Measurements from ENCODE around the gene EHD3.

The EHD3 gene

DNA sequence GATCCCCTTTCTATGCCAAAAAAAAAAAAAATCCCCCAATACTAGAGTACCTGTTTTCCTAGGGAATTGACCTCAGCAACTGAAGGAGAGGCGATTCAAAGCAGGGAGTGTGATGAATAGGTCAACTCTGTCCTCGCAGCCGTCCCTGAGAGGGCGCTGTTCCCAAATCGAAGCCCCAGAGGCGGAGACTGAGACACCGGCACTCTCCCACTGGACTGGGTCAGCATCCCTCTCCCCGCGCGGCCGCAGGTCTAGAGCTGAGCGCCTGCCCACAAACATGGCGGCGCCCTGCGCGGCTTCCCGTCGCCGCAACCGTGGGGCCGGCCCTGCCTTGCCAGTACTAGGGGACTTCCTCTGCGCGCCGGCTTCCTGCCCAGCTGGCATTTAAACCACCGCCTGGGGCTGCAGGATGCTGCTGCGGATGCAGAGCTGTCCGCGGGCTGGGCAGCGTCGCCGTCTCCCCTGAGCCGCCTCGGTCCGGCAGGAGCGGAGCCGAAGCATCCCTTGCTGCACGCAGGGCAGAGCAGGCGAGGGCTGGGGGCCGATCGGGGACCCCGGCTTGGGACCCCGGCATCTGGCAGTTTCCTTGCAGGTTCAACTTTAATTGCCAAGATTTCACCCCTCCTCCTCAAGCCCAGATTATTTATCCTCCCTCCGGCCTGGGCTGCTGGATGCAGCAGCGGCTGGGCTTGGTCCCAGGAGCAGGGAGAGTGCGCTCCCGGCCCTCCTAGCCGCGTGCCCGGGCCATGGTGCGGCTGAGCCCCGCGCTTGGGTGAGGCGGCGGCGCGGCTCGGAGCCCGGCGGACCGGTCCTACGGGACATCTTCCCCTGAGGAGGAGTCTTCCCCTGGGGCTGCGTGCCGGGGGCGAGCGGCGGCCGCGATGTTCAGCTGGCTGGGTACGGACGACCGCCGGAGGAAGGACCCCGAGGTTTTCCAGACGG is at the start of gene EHD3:
TSS of gene EHD3 (plus strand) at position 412 of the 942 bp plus-strand sequence. CDS start at position 882, 470 bp downstream.
- FAIRE-seq (peak; percentile 90), DNase-seq (ENCODE audit: insufficient read length, low spot score) (peak; percentile 94)

DNA sequence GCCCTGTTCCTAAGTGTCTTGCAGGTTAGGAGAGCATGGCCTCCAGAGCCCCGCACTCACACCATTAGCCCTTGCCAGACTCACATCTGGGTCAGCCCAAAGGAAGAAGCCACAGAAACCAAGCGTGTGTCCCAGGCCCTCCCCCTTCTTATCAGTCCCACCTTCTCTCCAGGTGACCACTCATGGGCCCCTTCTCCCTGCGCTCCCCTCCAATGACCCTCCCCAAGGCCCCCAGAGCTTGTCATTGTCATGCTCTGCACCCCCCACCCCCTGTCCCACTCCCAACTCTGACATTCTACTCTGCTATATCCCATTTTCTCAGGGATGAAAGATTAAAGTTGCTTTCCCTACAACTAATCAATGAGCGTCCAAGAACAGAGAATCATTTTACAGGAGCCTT is 46.8 kb upstream of the EHD3 start:
- DNase-seq (ENCODE audit: insufficient read length, low spot score) (no peak), FAIRE-seq (no peak)

GRCh38 chr2:31188131-31188530 is 45.8 kb upstream of the EHD3 start:
- FAIRE-seq: no peak
- DNase-seq (ENCODE audit: insufficient read length, low spot score): no peak

DNA sequence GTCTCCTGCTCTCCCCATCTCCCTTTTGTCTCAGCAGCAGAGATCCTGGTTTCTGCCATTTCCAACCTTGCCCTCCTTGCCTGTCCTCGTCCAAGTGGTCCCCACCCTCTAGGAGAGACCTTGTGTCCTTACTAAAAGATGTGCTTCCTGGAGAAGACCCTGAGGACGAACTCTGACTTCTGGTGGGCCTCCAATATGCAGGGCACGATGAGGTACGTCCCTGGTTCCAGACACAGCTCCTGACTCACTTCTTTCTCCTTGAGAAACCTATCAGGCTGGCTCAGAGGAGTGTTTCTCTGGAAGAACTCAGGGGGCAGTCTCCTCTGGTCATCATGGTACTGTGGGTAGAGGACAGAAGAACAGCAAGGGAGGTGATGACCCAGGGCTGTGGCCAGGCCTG is 44.8 kb upstream of the EHD3 start:
- no peak for DNase-seq (ENCODE audit: insufficient read length, low spot score)
- no peak for FAIRE-seq

DNA sequence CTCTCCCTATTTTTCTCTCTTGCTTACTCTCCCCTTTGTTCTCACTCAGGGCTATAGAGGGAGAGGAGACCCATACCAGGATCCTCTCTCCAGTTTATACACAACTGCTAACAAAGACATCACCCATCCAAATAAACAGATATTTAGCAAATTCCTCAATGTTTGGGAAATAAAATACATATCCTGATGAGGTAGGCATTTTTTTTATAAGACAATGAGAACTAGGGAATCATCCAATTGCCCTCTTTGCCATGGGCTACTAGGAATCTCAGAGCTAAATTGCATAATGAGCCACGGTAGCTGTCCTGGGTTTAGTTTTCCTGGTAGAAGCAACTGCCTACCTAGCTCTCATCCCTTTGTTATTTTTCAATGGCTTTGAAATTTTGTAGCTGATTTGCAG is 43.8 kb upstream of the EHD3 start:
- FAIRE-seq (no peak), DNase-seq (ENCODE audit: insufficient read length, low spot score) (no peak)

- no peak for FAIRE-seq
- DNase-seq (ENCODE audit: insufficient read length, low spot score): no peak
Observed at GRCh38 chr2:31191931-31192330, 42.0 kb upstream of the EHD3 start.

GRCh38 chr2:31192396-31192795 is 41.6 kb upstream of the EHD3 start:
- no peak for FAIRE-seq
- no peak for DNase-seq (ENCODE audit: insufficient read length, low spot score)

DNA sequence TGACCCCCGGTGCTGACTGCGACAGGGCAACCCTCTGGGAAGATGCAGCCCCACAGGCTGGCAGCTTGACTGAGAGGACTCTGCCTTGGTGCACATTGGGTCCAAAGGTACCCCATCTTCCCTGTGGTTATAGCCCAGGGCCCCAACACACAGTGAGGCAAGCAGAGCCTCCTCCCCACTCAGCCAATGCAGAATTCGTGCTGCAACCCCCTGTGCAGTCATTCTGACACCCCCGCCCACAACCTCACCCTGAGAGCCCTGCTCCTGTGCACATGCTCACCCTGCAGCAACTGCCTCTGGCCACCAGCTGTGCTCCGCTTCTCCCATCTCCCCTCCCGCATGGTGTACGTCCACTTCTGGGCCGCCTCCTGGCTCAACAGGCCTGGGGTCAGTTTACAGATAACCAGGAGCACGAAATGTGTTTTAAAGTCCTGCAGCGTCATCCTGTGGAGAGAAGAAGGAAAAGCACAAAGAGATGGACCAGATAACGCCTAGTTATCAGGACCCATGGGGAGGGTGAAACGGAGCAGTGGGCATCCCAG is 41.0 kb upstream of the EHD3 start:
- FAIRE-seq (no peak), DNase-seq (ENCODE audit: insufficient read length, low spot score) (no peak)

DNA sequence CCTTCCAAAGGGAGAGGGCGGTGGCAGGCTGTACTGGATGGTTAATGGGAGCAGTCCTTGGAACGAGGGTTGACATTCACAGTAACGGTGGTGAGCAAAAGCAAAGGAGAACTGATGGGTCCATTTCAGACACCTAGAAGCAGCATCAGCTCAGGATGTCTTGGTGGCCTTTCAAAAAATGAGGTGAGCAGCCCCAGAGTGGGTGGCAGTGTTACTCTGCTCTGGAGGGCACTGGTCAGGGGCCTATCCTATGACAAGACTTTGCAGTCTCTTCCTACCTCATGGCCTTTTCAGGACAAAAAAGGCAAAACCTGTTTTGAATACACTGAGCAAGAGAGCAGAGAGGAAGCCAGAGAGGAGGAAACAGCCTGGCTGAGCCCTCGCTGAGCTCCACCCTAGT is 40.1 kb upstream of the EHD3 start:
- FAIRE-seq (no peak), DNase-seq (ENCODE audit: insufficient read length, low spot score) (no peak)

DNA sequence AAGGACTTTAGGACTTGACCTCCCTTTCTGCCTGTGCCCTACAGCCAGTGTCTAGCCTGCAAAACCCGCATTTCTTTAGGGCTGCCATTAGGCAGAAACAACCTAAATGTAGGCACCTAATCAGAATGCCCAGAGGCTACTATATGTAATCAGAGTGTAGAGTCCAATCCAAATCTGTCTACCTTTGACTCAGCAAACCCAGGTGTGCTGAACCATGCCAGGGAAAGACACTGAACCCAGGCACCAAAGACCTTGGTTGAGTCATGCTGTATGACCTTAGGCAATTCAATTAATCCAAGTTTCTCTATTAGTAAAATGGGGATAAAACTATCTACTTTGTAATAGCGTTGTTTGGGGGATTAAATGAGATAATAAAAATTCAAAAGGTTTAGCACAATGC is 37.3 kb upstream of the EHD3 start:
- FAIRE-seq: no peak
- no peak for DNase-seq (ENCODE audit: insufficient read length, low spot score)

- FAIRE-seq: no peak
Observed at GRCh38 chr2:31197166-31197565, 36.8 kb upstream of the EHD3 start.

DNA sequence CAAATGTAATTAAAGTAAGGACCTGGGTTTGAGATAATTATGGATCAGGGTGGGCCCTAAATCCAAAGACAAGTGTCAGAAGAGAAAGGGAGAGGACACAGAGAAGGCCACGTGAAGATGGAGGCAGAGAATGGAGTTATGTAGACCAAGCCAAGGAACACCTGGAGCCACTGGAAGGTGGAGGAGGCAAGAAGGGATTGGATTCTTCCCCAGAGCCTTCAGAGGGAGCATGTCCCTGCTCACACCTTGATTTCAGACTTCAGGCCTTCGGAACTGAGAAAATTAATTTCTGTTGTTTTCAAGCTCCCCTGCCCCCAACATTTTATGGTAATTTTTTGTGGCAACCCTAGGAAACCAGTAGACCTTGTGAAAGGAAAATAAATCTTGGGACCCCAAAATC is 36.3 kb upstream of the EHD3 start:
- DNase-seq (ENCODE audit: insufficient read length, low spot score) (no peak), FAIRE-seq (no peak)

More at GRCh38 chr2:31197166-31197565, 36.8 kb upstream of the EHD3 start:
- DNase-seq (ENCODE audit: insufficient read length, low spot score): no peak

GRCh38 chr2:31199206-31199605 is 34.7 kb upstream of the EHD3 start:
- no peak for FAIRE-seq

GRCh38 chr2:31200972-31201371 is 33.0 kb upstream of the EHD3 start:
- peak; percentile 96 for FAIRE-seq
- DNase-seq (ENCODE audit: insufficient read length, low spot score): no peak

More at GRCh38 chr2:31199206-31199605, 34.7 kb upstream of the EHD3 start:
- DNase-seq (ENCODE audit: insufficient read length, low spot score): no peak

GRCh38 chr2:31202041-31202440 is 31.9 kb upstream of the EHD3 start:
- FAIRE-seq (no peak), DNase-seq (ENCODE audit: insufficient read length, low spot score) (no peak)

DNA sequence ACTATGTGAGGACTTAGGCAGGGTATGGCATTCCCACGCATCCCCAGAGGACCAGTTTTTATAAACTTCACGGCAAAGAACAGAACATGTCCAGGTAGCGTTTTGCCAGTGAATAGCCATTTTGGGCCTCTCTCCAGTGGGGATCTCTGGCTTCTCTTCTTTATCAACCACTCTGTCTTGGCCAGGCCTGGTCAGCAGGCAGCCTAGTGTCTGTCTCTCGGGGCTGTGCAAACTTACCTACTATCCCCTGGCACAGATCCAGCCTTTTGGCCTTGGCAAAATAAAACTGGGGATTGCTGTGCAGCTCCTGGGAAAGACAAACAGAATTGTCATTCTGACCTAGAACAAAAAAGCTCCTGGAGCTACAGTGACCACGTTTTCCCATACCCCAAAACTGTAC is 31.1 kb upstream of the EHD3 start:
- FAIRE-seq (no peak), DNase-seq (ENCODE audit: insufficient read length, low spot score) (no peak)

DNA sequence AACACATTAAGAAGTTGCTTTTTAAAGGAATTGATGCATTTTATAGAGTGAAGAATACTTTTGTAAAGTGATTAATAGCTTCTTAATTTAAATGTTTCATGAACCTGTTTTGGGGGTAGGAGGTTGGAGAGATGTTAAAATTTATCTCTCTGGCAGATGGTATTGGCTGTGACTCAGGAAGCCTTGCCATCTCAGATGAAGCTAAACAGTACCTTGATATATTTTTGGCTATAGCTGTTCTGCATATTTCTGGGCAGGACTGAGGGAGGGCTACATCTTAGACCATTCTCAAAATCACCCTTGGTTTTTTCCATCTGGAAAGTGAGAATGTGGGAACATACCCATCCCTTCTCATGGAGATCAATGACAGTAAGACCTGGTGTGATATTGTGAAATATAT is 30.0 kb upstream of the EHD3 start:
- FAIRE-seq (no peak), DNase-seq (ENCODE audit: insufficient read length, low spot score) (no peak)

DNA sequence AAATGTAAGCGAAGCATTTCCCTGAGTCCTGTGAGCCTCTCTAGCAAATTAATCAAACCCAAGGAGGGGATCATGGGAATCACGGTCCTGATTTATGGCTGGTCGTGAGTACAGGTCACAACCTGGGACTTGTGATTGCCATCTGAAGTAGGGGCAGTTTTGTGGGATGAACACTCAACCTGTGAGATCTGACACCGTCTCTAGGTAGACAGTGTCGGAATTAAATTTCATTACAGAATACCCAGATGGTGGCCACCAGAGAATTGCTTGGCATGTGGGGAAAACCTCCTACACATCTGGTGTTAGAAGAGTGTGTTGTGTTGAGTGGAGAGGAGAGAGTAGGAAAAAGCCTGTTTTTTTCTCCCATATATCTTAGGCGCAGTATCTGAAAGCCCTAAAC is 29.2 kb upstream of the EHD3 start:
- DNase-seq (ENCODE audit: insufficient read length, low spot score): no peak
- FAIRE-seq: no peak

DNA sequence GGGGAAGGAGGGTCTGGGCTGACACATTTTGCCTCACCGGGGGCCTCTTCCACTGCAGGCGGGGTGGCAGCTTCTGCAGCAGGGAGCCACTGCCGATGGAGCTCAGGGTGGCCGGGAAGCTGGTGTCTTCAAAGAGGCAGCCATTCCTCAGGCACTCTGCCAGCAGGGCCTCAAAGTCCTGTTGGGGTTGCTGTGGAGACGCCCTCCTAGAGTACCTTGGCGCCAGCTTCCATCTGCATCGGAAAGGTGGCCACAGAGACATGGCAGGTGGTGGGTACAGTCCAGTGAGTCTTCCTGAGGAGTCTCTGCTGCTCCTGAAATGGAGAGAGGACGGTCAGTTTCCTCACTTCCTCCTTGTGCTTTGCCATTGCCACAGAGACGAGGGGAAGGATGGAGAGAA is 28.8 kb upstream of the EHD3 start:
- DNase-seq (ENCODE audit: insufficient read length, low spot score) (no peak), FAIRE-seq (no peak)

GRCh38 chr2:31205613-31206012 is 28.3 kb upstream of the EHD3 start:
- DNase-seq (ENCODE audit: insufficient read length, low spot score): no peak

GRCh38 chr2:31207790-31208189 is 26.2 kb upstream of the EHD3 start:
- DNase-seq (ENCODE audit: insufficient read length, low spot score) (no peak), FAIRE-seq (no peak)

More at GRCh38 chr2:31205613-31206012, 28.3 kb upstream of the EHD3 start:
- no peak for FAIRE-seq

GRCh38 chr2:31208240-31208639 is 25.7 kb upstream of the EHD3 start:
- no peak for FAIRE-seq
- no peak for DNase-seq (ENCODE audit: insufficient read length, low spot score)
